Retinal pigment epithelial cell (primary cell): Measurements from ENCODE around the gene USP20.
A peak's percentile ranks its signal among the peaks of the same experiment; 100 is the strongest.

Experiments used
- DNase-seq: peaks from one replicate; pipeline ENCODE4 v3.0.0-alpha.2; 2010; ENCODE audit warnings: low read depth
- H3K4me3 ChIP-seq: 2 replicates; pipeline ENCODE4 v1.5.1; 2011; ENCODE audit warnings: mild to moderate bottlenecking, low read length, control low read depth, moderate library complexity
- TF ChIP-seq, protein P1 (sequence below): conservative IDR thresholded peaks from 2 replicates; pipeline ENCODE4 v1.5.1; 2011; ENCODE audit warnings: low read depth, low read length, control low read depth, inconsistent platforms

Gene USP20

DNA sequence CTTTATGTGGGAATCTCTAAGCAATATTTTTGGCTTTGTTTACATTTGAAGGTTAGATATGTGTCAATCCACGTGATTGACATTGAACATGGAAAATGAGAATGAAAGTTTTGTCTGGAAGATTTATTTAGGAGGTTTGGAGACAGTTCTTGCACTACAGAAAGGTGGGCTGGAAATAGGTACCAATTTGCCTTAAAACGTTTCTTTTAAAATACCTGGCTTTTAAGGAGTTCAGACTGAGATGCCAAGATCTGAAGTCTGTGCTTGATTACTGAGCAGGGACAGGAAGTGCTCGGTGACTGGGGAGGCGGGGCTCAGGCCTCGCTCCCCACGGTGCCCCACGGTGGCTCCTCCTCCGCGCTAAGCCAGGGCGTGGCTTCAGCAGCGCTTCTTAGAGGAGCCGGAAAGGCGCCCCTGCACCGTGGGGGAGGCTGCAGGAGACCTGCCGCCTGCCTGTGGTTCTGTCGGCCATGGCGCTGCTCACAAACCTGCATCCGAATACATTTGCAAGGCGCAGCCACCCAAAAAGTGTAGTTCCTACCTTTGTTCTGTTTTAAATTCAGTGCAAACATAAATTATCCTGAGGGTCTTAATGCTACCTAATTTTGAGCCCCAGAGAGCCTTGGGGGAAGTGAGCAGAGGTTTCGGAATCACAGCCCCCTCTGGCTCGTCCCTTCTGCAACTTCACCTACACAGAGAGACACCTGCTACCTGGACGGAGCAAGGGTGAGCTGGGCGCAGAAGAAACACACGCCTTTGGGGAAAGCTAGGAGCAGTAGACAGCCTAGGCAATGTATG, 49.2 kb downstream of the USP20 start:
- peak; percentile 48 for DNase-seq
- peak overlapping the region; percentile 35 for H3K4me3 ChIP-seq
- TF ChIP-seq, protein P1, sequence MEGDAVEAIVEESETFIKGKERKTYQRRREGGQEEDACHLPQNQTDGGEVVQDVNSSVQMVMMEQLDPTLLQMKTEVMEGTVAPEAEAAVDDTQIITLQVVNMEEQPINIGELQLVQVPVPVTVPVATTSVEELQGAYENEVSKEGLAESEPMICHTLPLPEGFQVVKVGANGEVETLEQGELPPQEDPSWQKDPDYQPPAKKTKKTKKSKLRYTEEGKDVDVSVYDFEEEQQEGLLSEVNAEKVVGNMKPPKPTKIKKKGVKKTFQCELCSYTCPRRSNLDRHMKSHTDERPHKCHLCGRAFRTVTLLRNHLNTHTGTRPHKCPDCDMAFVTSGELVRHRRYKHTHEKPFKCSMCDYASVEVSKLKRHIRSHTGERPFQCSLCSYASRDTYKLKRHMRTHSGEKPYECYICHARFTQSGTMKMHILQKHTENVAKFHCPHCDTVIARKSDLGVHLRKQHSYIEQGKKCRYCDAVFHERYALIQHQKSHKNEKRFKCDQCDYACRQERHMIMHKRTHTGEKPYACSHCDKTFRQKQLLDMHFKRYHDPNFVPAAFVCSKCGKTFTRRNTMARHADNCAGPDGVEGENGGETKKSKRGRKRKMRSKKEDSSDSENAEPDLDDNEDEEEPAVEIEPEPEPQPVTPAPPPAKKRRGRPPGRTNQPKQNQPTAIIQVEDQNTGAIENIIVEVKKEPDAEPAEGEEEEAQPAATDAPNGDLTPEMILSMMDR, result no peak

DNA sequence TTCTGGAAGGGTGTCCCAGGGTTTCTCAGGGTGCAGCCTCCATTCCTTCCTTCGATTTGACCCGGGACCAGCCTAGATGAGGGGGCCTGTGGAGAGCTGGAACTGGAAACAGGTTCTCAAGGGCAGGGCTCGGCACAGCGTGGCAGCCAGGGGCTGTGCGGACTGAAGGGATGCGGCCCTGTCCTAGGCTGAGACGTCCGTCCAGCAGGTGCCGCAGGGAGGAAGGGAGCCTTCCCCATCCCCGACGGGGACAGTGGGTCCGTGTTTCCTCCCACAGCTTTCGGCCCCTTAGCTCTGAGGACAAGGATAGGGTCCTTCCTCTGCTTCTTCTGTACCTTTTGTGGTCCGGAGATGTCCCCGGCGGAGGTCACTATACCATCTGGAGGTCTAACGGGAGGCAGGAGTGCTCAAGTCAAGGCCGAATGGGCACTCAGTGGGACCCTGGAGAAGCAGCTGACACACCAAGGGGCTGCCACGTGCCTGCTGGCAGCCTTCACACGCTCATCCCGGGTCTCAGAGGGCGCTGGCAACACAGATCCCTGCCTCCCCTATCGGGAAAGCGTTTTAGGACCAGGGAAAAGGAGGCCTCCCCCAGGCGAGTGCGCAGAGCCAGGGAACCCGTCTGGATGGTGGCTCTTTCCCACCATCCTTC, 49.9 kb downstream of the USP20 start:
- no peak for DNase-seq
- H3K4me3 ChIP-seq, result peak overlapping the region; percentile 35
- TF ChIP-seq, protein P1, result peak; percentile 23

DNA sequence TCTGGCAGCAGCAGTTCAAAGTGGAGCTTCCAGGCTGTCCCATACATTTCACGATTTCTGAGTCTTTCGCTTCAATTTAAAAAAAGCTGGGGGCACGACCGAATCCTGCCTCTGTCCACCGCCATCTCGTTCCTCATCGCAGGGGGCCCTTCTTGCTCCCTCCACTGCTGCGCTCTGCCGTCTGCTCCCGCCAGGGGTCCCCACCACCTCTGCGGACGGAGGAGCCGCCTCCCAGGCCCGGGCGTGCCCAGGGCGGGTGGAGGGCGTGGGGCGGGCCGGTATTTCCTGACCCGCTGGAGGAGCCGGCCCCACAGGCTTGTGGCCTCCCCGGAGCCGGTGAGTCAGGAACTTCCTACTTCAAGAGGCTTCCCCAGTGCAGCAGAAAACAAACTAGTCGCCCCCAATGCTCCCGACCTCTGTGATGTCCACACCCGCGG, 50.4 kb downstream of the USP20 start:
- TF ChIP-seq, protein P1, result peak; percentile 92

DNA sequence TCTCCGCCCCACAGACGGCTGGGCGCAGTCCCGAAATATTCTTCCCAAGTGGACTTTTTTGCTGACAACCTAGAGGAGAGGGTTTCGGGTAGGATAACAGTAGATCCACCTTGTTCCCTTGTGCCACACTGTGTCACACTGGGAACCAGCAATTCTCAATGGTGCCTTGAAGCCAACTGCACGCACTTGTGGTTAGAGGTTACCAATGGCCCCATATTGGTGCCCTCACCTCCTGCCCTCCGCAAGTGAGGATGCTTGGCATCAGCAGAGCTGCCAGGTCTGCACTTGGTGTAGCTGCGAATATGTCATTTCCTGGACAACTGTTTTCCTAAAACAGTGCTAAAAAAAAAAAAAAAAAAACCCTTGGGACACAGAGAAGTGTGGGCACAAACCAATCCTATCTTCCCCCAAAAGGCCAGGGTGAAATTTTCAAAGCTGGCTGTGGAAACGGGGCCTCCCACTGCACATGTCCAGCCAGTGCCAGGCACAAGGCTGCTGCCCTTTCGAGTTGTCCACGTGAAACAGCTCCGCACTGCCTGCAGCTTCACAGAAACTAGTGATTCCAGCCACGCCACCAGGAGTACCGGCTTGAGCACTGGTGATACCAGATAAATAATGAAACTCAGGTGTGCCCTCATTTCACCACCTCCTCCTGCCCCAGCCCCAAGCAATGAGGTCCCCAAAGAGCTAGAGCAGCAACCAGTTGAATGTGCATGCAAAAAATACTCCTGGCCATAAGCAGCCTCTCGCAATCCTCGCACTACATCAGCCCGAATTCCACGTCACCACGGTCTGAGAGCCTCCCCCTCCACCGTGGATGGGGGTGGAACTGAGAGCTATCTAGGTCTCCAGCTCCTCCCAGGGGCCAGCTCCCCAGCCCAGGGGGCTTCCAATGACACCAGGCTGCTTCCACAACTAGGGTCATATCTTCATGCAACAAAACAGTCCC, 51.2 kb downstream of the USP20 start:
- TF ChIP-seq, protein P1, result no peak
- no peak overlapping the region for H3K4me3 ChIP-seq
- DNase-seq, result no peak

More for the DNA sequence above, 50.4 kb downstream of the USP20 start:
- peak; percentile 32 for DNase-seq
- peak overlapping the region; percentile 32 for H3K4me3 ChIP-seq

DNA sequence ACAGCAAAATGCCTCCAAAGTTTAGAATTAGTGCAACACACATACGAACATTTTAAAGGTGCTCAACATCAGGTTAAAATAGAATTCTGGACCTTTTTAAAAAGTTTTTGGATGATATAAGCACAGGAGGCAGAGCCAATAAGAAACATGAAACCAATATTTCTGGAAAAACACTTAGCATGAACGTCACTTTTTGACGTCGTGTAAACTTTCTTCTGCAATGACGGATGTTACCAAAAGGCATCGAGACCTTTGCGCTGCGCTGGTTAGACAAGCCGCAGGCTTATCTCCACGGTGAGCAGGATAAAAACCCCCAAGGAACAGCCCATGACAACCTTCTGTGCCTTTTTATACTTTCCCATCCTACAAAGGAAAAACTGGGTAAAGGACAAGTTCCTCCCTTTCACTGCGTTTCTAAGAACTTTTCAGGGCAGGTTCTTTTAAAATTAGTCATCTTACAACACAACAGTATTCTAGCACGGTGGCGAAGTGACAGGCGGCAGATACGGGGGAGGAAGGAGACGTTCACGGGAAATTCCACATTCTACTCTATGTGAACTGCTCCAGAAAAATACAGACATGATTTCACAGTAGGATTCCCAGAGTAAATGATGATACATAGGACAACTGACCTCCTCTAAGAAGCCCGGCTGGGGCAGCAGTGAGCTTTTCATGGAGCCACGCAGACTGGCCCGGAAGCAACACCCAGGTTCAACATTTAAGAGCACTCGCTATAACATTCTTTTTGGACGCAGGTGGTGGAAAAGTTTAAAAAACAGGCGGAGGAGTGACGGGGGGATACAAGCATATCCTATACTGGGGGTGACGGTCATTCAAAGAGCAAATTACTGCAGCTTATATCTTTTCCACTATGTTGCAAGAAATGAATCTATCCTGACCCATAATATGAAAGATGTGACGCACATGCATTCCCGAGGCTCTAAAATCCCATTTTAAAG, 52.4 kb downstream of the USP20 start:
- H3K4me3 ChIP-seq, result no peak overlapping the region
- TF ChIP-seq, protein P1, result no peak

More for the DNA sequence above, 52.4 kb downstream of the USP20 start:
- no peak for DNase-seq
